HG03139 (cell line): Measurements from ENCODE around the gene WWTR1.
A peak's percentile ranks its signal among the peaks of the same experiment; 100 is the strongest.

ENCODE experiments used
- ATAC-seq: cut with Tn5 transposase; IDR thresholded peaks from one replicate; pipeline ENCODE4 v1.9.1; 2021; ENCODE audit not compliant: unreplicated experiment

WWTR1 gene

GRCh38 chr3:149506540-149506939 lies 151.3 kb downstream of the WWTR1 start:
- ATAC-seq: no peak

GRCh38 chr3:149502438-149502837 lies 155.4 kb downstream of the WWTR1 start:
- ATAC-seq: no peak

- ATAC-seq: no peak
Observed at GRCh38 chr3:149501524-149501923, 156.3 kb downstream of the WWTR1 start.

- no peak for ATAC-seq
Observed at GRCh38 chr3:149497966-149498670, 159.7 kb downstream of the WWTR1 start.

GRCh38 chr3:149496891-149497290 lies 160.9 kb downstream of the WWTR1 start:
- no peak for ATAC-seq

- ATAC-seq: no peak
Observed at GRCh38 chr3:149495581-149496125, 162.2 kb downstream of the WWTR1 start.

GRCh38 chr3:149494759-149495580 lies 162.9 kb downstream of the WWTR1 start:
- no peak for ATAC-seq

GRCh38 chr3:149494022-149494758 lies 163.6 kb downstream of the WWTR1 start:
- no peak for ATAC-seq

- no peak for ATAC-seq
Observed at GRCh38 chr3:149493315-149494021, 164.4 kb downstream of the WWTR1 start.

GRCh38 chr3:149490260-149490971 lies 167.4 kb downstream of the WWTR1 start:
- no peak for ATAC-seq

GRCh38 chr3:149489060-149489690 lies 168.7 kb downstream of the WWTR1 start:
- no peak for ATAC-seq

GRCh38 chr3:149487598-149488197 lies 170.1 kb downstream of the WWTR1 start:
- ATAC-seq: peak; percentile 62

- no peak for ATAC-seq
Observed at GRCh38 chr3:149486726-149487125, 171.1 kb downstream of the WWTR1 start.

- no peak for ATAC-seq
Observed at GRCh38 chr3:149481491-149481890, 176.3 kb downstream of the WWTR1 start.

GRCh38 chr3:149481056-149481455 lies 176.8 kb downstream of the WWTR1 start:
- ATAC-seq: no peak

- ATAC-seq: peak; percentile 93
Observed at GRCh38 chr3:149480326-149481017, 177.4 kb downstream of the WWTR1 start.

GRCh38 chr3:149479621-149480325 lies 178.1 kb downstream of the WWTR1 start:
- ATAC-seq: no peak

GRCh38 chr3:149476225-149476624 lies 181.6 kb downstream of the WWTR1 start:
- ATAC-seq: no peak
